NB4 (cell line): ENCODE data around the gene KLRC1.

Experiments used
- DNase-seq: peaks from one replicate; pipeline ENCODE4 v3.0.0; 2010; ENCODE audit warnings: low read depth
- H3K4me3 ChIP-seq: one replicate; pipeline ENCODE4 v1.5.1; 2011; ENCODE audit warnings: mild to moderate bottlenecking, low read depth, low read length, moderate library complexity
- CTCF ChIP-seq: IDR thresholded peaks from one replicate; pipeline ENCODE4 v1.5.1; 2012; ENCODE audit warnings: low read depth, low read length
- MAX ChIP-seq: IDR thresholded peaks from 2 replicates; pipeline ENCODE4 v1.6.1; 2011; ENCODE audit warnings: low read depth, low read length
- MYC ChIP-seq: IDR thresholded peaks from 2 replicates; pipeline ENCODE4 v1.6.1; 2011; ENCODE audit warnings: low read depth, low read length
- POLR2A ChIP-seq: IDR thresholded peaks from 2 replicates; pipeline ENCODE4 v1.6.1; 2011; ENCODE audit warnings: mild to moderate bottlenecking; ENCODE audit not compliant: insufficient read length; ENCODE audit errors: extremely low read depth

KLRC1 gene

GRCh38 chr12:10469701-10470100 is 16.5 kb upstream of the KLRC1 start:
- DNase-seq, result no peak
- H3K4me3 ChIP-seq, result no peak overlapping the region
- TF ChIP-seq CTCF (no peak), MYC (no peak), MAX (no peak), POLR2A (no peak)

- TF ChIP-seq MAX, result no peak
- TF ChIP-seq POLR2A, result no peak
- TF ChIP-seq MYC, result no peak
- no peak for TF ChIP-seq CTCF
- no peak for DNase-seq
- H3K4me3 ChIP-seq, result no peak overlapping the region
Measured at GRCh38 chr12:10466311-10466710, 13.1 kb upstream of the KLRC1 start.

GRCh38 chr12:10457760-10458159 is 4.6 kb upstream of the KLRC1 start:
- no peak for TF ChIP-seq POLR2A
- no peak for TF ChIP-seq MYC
- TF ChIP-seq CTCF, result no peak
- no peak for TF ChIP-seq MAX

GRCh38 chr12:10456856-10457255 is 3.7 kb upstream of the KLRC1 start:
- TF ChIP-seq CTCF (no peak), MYC (no peak), MAX (no peak), POLR2A (no peak)
- H3K4me3 ChIP-seq, result no peak overlapping the region
- no peak for DNase-seq

More at GRCh38 chr12:10457760-10458159, 4.6 kb upstream of the KLRC1 start:
- DNase-seq, result no peak
- H3K4me3 ChIP-seq, result no peak overlapping the region

- no peak overlapping the region for H3K4me3 ChIP-seq
- DNase-seq, result no peak
- TF ChIP-seq CTCF (no peak), MYC (no peak), POLR2A (no peak), MAX (no peak)
Measured at GRCh38 chr12:10455766-10456165, 2.6 kb upstream of the KLRC1 start.

- TF ChIP-seq MYC, result no peak
- no peak for TF ChIP-seq POLR2A
- no peak for TF ChIP-seq CTCF
- no peak for TF ChIP-seq MAX
- H3K4me3 ChIP-seq, result no peak overlapping the region
- no peak for DNase-seq
Measured at GRCh38 chr12:10454531-10454930, 1.4 kb upstream of the KLRC1 start.
